Measurements from ENCODE around the gene CD46.
A peak's percentile ranks its signal among the peaks of the same experiment; 100 is the strongest.

The CD46 gene

DNA sequence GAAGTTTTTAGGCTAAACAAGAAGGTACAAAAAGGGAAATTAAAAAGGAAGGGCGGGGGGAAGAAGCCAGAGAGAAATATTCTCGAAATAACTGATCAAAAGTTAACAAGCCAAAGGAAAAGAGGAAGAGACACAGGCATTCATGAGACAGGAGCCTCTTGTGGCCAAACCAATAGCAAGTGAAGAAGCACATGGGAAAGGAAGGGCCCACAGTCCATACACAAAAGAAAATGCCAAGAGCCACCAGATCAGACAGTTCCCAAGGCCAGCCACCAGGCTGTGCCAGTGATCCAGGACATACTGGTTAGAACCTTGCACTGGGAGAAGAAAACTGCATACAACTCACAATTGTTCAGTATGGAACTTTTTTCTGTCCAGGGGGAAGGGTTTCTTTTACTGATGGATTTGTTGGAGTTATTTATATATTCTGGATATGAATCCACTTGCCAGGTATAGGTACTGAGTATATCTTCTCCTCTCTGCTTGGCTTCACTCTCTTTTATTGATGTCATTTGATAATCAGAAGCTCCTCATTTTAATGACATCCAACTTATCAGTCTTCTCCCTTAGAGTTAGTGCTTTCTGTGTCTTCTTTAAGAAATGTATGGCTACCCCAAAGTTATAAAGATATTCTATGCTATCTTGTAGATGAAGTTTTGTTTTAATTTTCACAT lies 76.8 kb downstream of the CD46 start:
- no peak for DNase-seq (ENCODE audit: insufficient read length, low spot score)
- no peak for FAIRE-seq
- TF ChIP-seq, protein P1, sequence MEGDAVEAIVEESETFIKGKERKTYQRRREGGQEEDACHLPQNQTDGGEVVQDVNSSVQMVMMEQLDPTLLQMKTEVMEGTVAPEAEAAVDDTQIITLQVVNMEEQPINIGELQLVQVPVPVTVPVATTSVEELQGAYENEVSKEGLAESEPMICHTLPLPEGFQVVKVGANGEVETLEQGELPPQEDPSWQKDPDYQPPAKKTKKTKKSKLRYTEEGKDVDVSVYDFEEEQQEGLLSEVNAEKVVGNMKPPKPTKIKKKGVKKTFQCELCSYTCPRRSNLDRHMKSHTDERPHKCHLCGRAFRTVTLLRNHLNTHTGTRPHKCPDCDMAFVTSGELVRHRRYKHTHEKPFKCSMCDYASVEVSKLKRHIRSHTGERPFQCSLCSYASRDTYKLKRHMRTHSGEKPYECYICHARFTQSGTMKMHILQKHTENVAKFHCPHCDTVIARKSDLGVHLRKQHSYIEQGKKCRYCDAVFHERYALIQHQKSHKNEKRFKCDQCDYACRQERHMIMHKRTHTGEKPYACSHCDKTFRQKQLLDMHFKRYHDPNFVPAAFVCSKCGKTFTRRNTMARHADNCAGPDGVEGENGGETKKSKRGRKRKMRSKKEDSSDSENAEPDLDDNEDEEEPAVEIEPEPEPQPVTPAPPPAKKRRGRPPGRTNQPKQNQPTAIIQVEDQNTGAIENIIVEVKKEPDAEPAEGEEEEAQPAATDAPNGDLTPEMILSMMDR (IDR thresholded peaks at IDR 0.05; ENCODE audit: insufficient read depth, missing control alignments), result peak; percentile 81

DNA sequence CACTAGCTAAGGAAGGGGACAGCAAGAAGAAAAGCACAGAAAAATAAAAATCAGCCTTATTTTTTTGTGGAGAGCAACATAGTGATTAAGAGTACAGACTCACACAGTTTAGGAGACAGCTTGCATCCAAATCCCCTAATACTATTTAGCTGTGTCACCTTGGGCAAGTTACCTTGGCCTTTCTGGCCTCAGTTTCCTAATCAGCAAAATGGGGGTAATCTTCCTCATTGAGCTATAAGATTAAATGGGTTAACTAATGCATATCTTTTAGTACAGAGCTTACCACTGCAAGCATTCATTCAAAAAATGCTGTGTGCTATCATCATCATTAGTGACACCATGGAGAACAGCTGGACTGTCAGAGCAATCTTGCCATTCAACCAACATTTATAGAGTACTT lies 77.7 kb downstream of the CD46 start:
- DNase-seq (ENCODE audit: insufficient read length, low spot score) (no peak), FAIRE-seq (no peak)
- TF ChIP-seq, protein P1 (IDR thresholded peaks at IDR 0.05; ENCODE audit: insufficient read depth, missing control alignments), result no peak

DNA sequence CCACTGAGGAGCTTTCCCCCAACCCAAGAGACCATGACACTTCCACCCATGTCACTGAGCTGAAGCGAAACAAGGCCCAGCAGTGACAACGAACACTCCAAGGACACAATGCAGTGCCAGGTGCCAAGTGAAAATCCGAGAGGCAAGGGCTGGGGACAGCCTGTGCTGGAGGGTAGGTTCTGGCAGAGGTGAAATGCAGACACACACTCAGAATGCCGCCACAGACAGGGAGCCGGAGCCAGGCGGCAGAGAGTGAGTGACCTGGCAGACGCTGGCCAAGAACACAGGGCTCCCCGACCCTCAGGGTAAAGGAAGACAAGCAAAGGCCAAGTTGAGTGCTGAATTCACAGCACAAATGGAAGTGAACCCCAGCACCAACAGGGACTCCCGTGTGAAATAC lies 78.9 kb downstream of the CD46 start:
- TF ChIP-seq, protein P1 (IDR thresholded peaks at IDR 0.05; ENCODE audit: insufficient read depth, missing control alignments), result no peak
- FAIRE-seq (no peak), DNase-seq (ENCODE audit: insufficient read length, low spot score) (no peak)

DNA sequence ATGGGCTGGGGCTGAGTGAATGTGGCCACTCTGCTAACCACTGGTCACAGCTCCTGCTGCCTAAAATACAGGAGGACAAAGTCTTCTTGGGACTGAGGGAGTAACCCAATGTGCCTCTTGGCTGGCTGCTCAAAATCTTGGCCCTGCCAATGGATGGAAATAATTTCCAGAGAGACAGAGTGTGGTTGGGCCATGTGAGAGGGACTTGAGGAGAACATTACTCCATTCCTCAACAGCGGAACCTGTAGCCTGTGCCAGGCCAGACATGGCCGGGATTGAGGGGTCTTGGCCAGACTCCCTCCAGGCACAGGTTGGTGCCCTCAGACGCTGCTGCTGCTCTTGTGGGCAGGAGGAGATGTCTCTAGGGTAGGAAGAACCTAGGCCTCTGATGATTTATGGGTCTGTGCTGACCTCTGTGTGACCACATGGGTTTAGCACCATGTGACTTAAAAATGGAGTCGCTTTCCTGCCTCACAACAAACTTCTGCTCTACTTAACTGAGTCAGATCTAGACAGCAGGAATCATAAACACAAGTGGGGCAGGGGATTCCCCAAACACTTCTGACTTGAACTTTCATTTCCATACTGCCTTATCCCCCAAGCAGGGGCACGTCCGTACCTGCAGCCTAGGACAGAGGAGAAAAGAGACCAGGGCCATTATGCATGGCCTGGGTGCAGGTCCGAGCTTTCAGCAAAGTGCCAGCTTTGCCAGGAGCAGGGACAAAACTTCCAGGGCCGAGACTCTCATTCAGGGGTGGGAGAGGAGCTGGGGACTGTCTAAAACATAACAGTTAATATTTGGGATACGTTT lies 79.9 kb downstream of the CD46 start:
- no peak for FAIRE-seq
- TF ChIP-seq, protein P1 (IDR thresholded peaks at IDR 0.05; ENCODE audit: insufficient read depth, missing control alignments), result no peak
- DNase-seq (ENCODE audit: insufficient read length, low spot score), result no peak

DNA sequence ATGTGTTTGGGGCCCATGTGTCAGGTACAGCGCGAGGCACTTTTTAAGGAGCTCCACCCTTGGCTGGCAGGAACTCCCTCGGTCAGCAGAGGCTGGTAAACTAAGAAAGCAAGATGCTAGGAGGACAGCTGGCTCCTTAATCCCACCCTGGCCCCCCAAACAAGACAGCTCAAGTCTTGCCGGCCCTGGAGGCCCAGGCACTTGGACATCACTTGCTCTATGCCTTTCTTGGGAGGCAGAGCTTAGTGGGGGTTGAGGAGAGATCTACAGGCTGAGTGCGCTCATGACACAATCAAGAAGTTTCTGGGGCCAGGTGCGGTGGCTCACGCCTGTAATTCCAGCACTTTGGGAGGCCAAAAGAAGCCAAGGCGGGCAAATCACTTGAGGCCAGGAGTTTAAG lies 80.9 kb downstream of the CD46 start:
- TF ChIP-seq, protein P1 (IDR thresholded peaks at IDR 0.05; ENCODE audit: insufficient read depth, missing control alignments), result no peak
- no peak for DNase-seq (ENCODE audit: insufficient read length, low spot score)
- FAIRE-seq, result no peak

DNA sequence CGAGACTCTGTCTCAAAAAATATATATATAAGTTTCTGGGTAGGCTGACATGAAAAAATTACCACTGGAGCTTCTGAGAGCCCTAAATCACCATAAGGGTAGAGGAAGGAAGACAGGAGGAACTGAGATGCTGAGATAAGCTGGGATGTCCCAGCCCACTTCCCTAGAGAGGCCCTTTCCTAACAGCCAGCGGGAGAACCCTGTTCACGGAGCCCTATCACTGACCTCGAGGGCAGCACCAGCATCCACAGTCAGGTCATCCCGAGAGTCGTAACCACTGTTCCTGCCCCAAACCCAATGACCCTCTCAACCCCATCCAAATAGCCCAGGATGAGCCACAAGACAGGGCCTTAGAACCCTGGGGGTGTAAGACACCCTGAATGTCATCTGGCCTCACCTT lies 81.5 kb downstream of the CD46 start:
- DNase-seq (ENCODE audit: insufficient read length, low spot score) (no peak), FAIRE-seq (no peak)
- TF ChIP-seq, protein P1 (IDR thresholded peaks at IDR 0.05; ENCODE audit: insufficient read depth, missing control alignments), result no peak

Data from D721Med (cell line).